ENCODE measurements around the gene ELOVL6. TPM values are rescaled to one million over a fixed set of nuclear protein-coding genes. Genes with fewer than 3 reads are reported as not detected.
"Not testable (repeated sequence)": the region's sequence is repeated elsewhere in the genome, so short reads cannot be mapped to it uniquely, and the experiment has no call there.

Gene ELOVL6
- total RNA-seq, 5 donors from 2014 or later (not counting 1 experiment from before 2014, with no cell fraction given) = 1.1 to 2.9 (median 2.0) TPM

GRCh38 chr4:110091434-110092140, 106.8 kb downstream of the ELOVL6 start:
- H3K9me3 Mint-ChIP-seq = no peaks in the 10 kb centered on the region
- Histone ChIP-seq H3K9me3 (no peaks in the 10 kb centered on the region), H3K27me3 (replicated peaks in 1 of 2; ENCODE audit: control insufficient read depth in 2 of 2, extremely low read depth in 1 of 2, insufficient read depth in 2 of 2, low read length in 1 of 2) (no peaks in the 10 kb centered on the region), H3K4me1 (ENCODE audit: control insufficient read depth in 1 of 2, extremely low read depth in 1 of 2, insufficient read depth in 2 of 2, low read length in 2 of 2) (no peaks in the 10 kb centered on the region), H3K27ac (ENCODE audit: low read length) (no peak overlapping the region), H3K4me3 (ENCODE audit: control insufficient read depth in 1 of 2, extremely low read depth in 1 of 2, low read length in 1 of 2) (no peak overlapping the region), H3K36me3 (ENCODE audit: control insufficient read depth in 2 of 2, extremely low read depth in 1 of 2, insufficient read depth in 1 of 2, low read length in 1 of 2) (no peaks in the 10 kb centered on the region)
- 67% methylated on average over 1 of the region's 6 CpGs for WGBS (ENCODE audit: insufficient coverage)
- no peak for ATAC-seq (replicated peaks in 1 of 4)
- no peak for DNase-seq
- H3K4me1 Mint-ChIP-seq = peaks cover 9 to 15% (median 11%) of the 10 kb centered on the region in 3 donors
- no peak overlapping the region for H3K4me3 Mint-ChIP-seq
- no peaks in the 10 kb centered on the region for H3K27me3 Mint-ChIP-seq
- CTCF ChIA-PET = no interaction called here
- H3K36me3 Mint-ChIP-seq = peaks cover 4% of the 10 kb centered on the region
- POLR2A ChIA-PET = no interaction called here
- H3K27ac Mint-ChIP-seq = no peak overlapping the region

DNA sequence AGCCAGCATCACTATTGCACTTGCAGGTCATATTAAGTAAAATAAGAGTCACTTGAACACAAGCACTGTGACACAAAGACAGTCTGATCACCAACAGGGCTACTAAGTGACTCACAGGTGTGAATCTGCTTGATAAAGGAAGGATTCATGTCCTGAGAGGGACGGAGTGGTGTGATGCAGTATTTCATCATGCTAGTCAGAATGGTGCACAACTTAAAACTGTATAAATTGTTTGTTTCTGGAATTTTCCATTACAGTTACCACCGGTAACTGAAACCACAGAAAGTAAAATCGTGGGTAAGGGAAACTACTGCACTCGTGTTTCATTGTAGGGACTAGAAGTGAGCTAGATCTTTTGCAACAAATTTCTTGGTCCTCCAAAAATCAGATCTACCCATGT, 109.7 kb downstream of the ELOVL6 start:
- CTCF ChIA-PET = interaction anchor here in 1 of 2 donors (0.5 kb wide), 1 partner anchor 25 kb away, joined by 3 read pairs; no protein-coding TSS in a partner anchor

GRCh38 chr4:110087070-110087708, 111.2 kb downstream of the ELOVL6 start:
- H3K36me3 ChIP-seq (ENCODE audit: control insufficient read depth in 2 of 2, extremely low read depth in 1 of 2, insufficient read depth in 1 of 2, low read length in 1 of 2) = no peaks in the 10 kb centered on the region
- ATAC-seq (replicated peaks in 1 of 4) (no peak), DNase-seq (no peak)
- H3K4me1 Mint-ChIP-seq = peaks cover 20 to 31% (median 24%) of the 10 kb centered on the region in 3 donors
- ChIA-PET CTCF (interaction anchor here in 1 of 2 donors (0.7 kb wide), 1 partner anchor 622 kb away, joined by 3 read pairs; no protein-coding TSS in a partner anchor), POLR2A (interaction anchor here in 1 of 2 donors (0.6 to 0.7 kb wide), 2 partner anchors 23 to 71 kb away, joined by 3 read pairs; no protein-coding TSS in a partner anchor)
- no peaks in the 10 kb centered on the region for H3K9me3 Mint-ChIP-seq
- H3K27ac ChIP-seq (ENCODE audit: low read length) = no peak overlapping the region
- no peaks in the 10 kb centered on the region for H3K9me3 ChIP-seq
- H3K27ac Mint-ChIP-seq = no peak overlapping the region
- H3K27me3 ChIP-seq (replicated peaks in 1 of 2; ENCODE audit: control insufficient read depth in 2 of 2, extremely low read depth in 1 of 2, insufficient read depth in 2 of 2, low read length in 1 of 2) = no peaks in the 10 kb centered on the region
- H3K4me1 ChIP-seq (ENCODE audit: control insufficient read depth in 1 of 2, extremely low read depth in 1 of 2, insufficient read depth in 2 of 2, low read length in 2 of 2) = peaks cover 0 to 9% of the 10 kb centered on the region in 2 experiments
- H3K4me3 ChIP-seq (ENCODE audit: control insufficient read depth in 1 of 2, extremely low read depth in 1 of 2, low read length in 1 of 2) = no peak overlapping the region
- no CpG with 5 or more reads among the region's 4 CpGs for WGBS (ENCODE audit: insufficient coverage)
- no peaks in the 10 kb centered on the region for H3K27me3 Mint-ChIP-seq
- no peaks in the 10 kb centered on the region for H3K36me3 Mint-ChIP-seq
- no peak overlapping the region for H3K4me3 Mint-ChIP-seq

More for the DNA sequence above, 109.7 kb downstream of the ELOVL6 start:
- POLR2A ChIA-PET = interaction anchor here in 1 of 2 donors (0.5 kb wide), 1 partner anchor 35 kb away, joined by 3 read pairs; no protein-coding TSS in a partner anchor
- Histone ChIP-seq H3K27ac (ENCODE audit: low read length) (no peak overlapping the region), H3K27me3 (replicated peaks in 1 of 2; ENCODE audit: control insufficient read depth in 2 of 2, extremely low read depth in 1 of 2, insufficient read depth in 2 of 2, low read length in 1 of 2) (no peaks in the 10 kb centered on the region), H3K4me3 (ENCODE audit: control insufficient read depth in 1 of 2, extremely low read depth in 1 of 2, low read length in 1 of 2) (no peak overlapping the region), H3K4me1 (ENCODE audit: control insufficient read depth in 1 of 2, extremely low read depth in 1 of 2, insufficient read depth in 2 of 2, low read length in 2 of 2) (peaks cover 0 to 9% of the 10 kb centered on the region in 2 experiments), H3K9me3 (no peaks in the 10 kb centered on the region), H3K36me3 (ENCODE audit: control insufficient read depth in 2 of 2, extremely low read depth in 1 of 2, insufficient read depth in 1 of 2, low read length in 1 of 2) (no peaks in the 10 kb centered on the region)
- no CpG with 5 or more reads among the region's 4 CpGs for WGBS (ENCODE audit: insufficient coverage)
- Mint-ChIP-seq H3K4me1 (peaks cover 20 to 31% (median 24%) of the 10 kb centered on the region in 3 donors), H3K27ac (peak overlapping the region in 1 of 2 donors; percentile 37), H3K27me3 (no peaks in the 10 kb centered on the region), H3K9me3 (no peaks in the 10 kb centered on the region), H3K36me3 (peaks cover 3% of the 10 kb centered on the region), H3K4me3 (no peak overlapping the region)
- no peak for ATAC-seq (replicated peaks in 1 of 4)
- DNase-seq = no peak

GRCh38 chr4:110085131-110085530, 113.3 kb downstream of the ELOVL6 start:
- no peak overlapping the region for H3K4me3 Mint-ChIP-seq
- DNase-seq (peak in 29 of 35 experiments; percentile 2 to 51 (median 17)), ATAC-seq (replicated peaks in 1 of 4) (peak; percentile 52 to 85 (median 60))
- WGBS (ENCODE audit: insufficient coverage) = no CpG with 5 or more reads among the region's 1 CpG
- no peaks in the 10 kb centered on the region for H3K36me3 ChIP-seq (ENCODE audit: control insufficient read depth in 2 of 2, extremely low read depth in 1 of 2, insufficient read depth in 1 of 2, low read length in 1 of 2)
- no peaks in the 10 kb centered on the region for H3K27me3 ChIP-seq (replicated peaks in 1 of 2; ENCODE audit: control insufficient read depth in 2 of 2, extremely low read depth in 1 of 2, insufficient read depth in 2 of 2, low read length in 1 of 2)
- no peaks in the 10 kb centered on the region for H3K9me3 Mint-ChIP-seq
- no peaks in the 10 kb centered on the region for H3K27me3 Mint-ChIP-seq
- H3K9me3 ChIP-seq = no peaks in the 10 kb centered on the region
- H3K27ac ChIP-seq (ENCODE audit: low read length) = no peak overlapping the region
- peaks cover 20 to 31% (median 24%) of the 10 kb centered on the region in 3 donors for H3K4me1 Mint-ChIP-seq
- ChIA-PET CTCF (no interaction called here), POLR2A (interaction anchor here in 1 of 2 donors (0.5 kb wide), 1 partner anchor 204 kb away, joined by 3 read pairs; no protein-coding TSS in a partner anchor)
- H3K27ac Mint-ChIP-seq = peak overlapping the region; percentile 45 to 84
- H3K4me3 ChIP-seq (ENCODE audit: control insufficient read depth in 1 of 2, extremely low read depth in 1 of 2, low read length in 1 of 2) = no peak overlapping the region
- peaks cover 0 to 9% of the 10 kb centered on the region in 2 experiments for H3K4me1 ChIP-seq (ENCODE audit: control insufficient read depth in 1 of 2, extremely low read depth in 1 of 2, insufficient read depth in 2 of 2, low read length in 2 of 2)
- H3K36me3 Mint-ChIP-seq = no peaks in the 10 kb centered on the region

DNA sequence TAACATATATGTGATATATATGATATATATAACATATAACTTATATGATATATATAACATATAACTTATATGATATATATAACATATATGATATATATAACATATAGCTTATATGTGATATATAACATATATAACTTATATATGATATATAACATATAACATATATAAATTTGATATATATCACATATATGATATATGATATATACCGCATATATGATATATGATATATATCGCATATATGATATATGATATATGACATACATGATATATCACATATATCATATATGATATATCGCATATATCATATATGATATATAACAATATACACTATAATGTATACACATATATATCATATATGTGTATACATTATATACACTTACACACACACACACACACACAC, 114.3 kb downstream of the ELOVL6 start:
- Mint-ChIP-seq H3K36me3 (no peaks in the 10 kb centered on the region), H3K27me3 (no peaks in the 10 kb centered on the region), H3K9me3 (no peaks in the 10 kb centered on the region), H3K4me1 (peaks cover 19 to 28% (median 23%) of the 10 kb centered on the region in 3 donors), H3K4me3 (no peak overlapping the region), H3K27ac (no peak overlapping the region)
- no CpG with 5 or more reads among the region's 3 CpGs for WGBS (ENCODE audit: insufficient coverage)
- ATAC-seq (replicated peaks in 1 of 4) (no peak), DNase-seq (no peak)
- no peaks in the 10 kb centered on the region for H3K36me3 ChIP-seq (ENCODE audit: control insufficient read depth in 2 of 2, extremely low read depth in 1 of 2, insufficient read depth in 1 of 2, low read length in 1 of 2)
- CTCF ChIA-PET = no interaction called here
- POLR2A ChIA-PET = no interaction called here
- no peaks in the 10 kb centered on the region for H3K9me3 ChIP-seq
- peaks cover 0 to 9% of the 10 kb centered on the region in 2 experiments for H3K4me1 ChIP-seq (ENCODE audit: control insufficient read depth in 1 of 2, extremely low read depth in 1 of 2, insufficient read depth in 2 of 2, low read length in 2 of 2)
- no peak overlapping the region for H3K4me3 ChIP-seq (ENCODE audit: control insufficient read depth in 1 of 2, extremely low read depth in 1 of 2, low read length in 1 of 2)
- no peak overlapping the region for H3K27ac ChIP-seq (ENCODE audit: low read length)
- H3K27me3 ChIP-seq (replicated peaks in 1 of 2; ENCODE audit: control insufficient read depth in 2 of 2, extremely low read depth in 1 of 2, insufficient read depth in 2 of 2, low read length in 1 of 2) = no peaks in the 10 kb centered on the region

- H3K36me3 Mint-ChIP-seq; H3K36me3 ChIP-seq (ENCODE audit: control insufficient read depth in 2 of 2, extremely low read depth in 1 of 2, insufficient read depth in 1 of 2, low read length in 1 of 2); POLR2A ChIA-PET; H3K4me1 ChIP-seq (ENCODE audit: control insufficient read depth in 1 of 2, extremely low read depth in 1 of 2, insufficient read depth in 2 of 2, low read length in 2 of 2); H3K27ac ChIP-seq (ENCODE audit: low read length); H3K9me3 ChIP-seq; H3K27ac Mint-ChIP-seq; ATAC-seq (replicated peaks in 1 of 4); H3K4me1 Mint-ChIP-seq; H3K4me3 ChIP-seq (ENCODE audit: control insufficient read depth in 1 of 2, extremely low read depth in 1 of 2, low read length in 1 of 2); DNase-seq; H3K27me3 ChIP-seq (replicated peaks in 1 of 2; ENCODE audit: control insufficient read depth in 2 of 2, extremely low read depth in 1 of 2, insufficient read depth in 2 of 2, low read length in 1 of 2); CTCF ChIA-PET; H3K4me3 Mint-ChIP-seq; H3K9me3 Mint-ChIP-seq; H3K27me3 Mint-ChIP-seq: not testable (repeated sequence)
- whole genome bisulfite sequencing (ENCODE audit: insufficient coverage) = no CpG with 5 or more reads among the region's 2 CpGs
Measured at GRCh38 chr4:110078148-110078547, 120.3 kb downstream of the ELOVL6 start.

Data from T-cell (primary cell).